ENCODE data around the gene HSD17B10. TPM values are rescaled to one million over a fixed set of nuclear protein-coding genes. Genes with fewer than 3 reads are reported as not detected.
A peak's percentile ranks its signal among the peaks of the same experiment; 100 is the strongest.

The HSD17B10 gene
- total RNA-seq, 4 donors from 2014 or later = 46.6 to 106 (median 93.6) TPM

DNA sequence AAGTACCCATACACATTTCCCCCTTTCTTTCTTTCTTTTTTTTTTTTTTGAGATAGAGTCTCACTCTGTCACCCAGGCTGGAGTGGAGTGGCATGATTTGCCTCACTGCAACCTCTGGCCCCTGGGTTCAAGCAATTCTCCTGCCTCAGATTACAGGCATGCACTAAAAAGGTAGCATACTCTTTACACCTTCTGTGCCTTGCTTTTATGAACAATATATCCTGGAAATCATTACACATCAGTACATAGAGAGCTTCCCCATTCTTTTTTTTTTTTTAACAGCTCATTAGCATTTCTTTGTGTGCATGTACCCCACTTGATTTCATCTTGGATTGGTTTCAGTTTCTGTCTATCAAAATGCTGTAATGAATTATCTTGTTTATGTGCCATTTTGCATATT, 18.6 kb upstream of the HSD17B10 start:
- Histone ChIP-seq H3K27ac (no peak overlapping the region), H3K9me3 (no peaks in the 10 kb centered on the region), H3K27me3 (no peaks in the 10 kb centered on the region), H3K4me3 (no peak overlapping the region), H3K4me1 (no peaks in the 10 kb centered on the region), H3K36me3 (no peaks in the 10 kb centered on the region)
- no peak for DNase-seq (ENCODE audit: low spot score in 2 of 2)
- TF ChIP-seq, protein P1, sequence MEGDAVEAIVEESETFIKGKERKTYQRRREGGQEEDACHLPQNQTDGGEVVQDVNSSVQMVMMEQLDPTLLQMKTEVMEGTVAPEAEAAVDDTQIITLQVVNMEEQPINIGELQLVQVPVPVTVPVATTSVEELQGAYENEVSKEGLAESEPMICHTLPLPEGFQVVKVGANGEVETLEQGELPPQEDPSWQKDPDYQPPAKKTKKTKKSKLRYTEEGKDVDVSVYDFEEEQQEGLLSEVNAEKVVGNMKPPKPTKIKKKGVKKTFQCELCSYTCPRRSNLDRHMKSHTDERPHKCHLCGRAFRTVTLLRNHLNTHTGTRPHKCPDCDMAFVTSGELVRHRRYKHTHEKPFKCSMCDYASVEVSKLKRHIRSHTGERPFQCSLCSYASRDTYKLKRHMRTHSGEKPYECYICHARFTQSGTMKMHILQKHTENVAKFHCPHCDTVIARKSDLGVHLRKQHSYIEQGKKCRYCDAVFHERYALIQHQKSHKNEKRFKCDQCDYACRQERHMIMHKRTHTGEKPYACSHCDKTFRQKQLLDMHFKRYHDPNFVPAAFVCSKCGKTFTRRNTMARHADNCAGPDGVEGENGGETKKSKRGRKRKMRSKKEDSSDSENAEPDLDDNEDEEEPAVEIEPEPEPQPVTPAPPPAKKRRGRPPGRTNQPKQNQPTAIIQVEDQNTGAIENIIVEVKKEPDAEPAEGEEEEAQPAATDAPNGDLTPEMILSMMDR (IDR thresholded peaks at IDR 0.05) = no peak
- TF ChIP-seq POLR2A (IDR thresholded peaks at IDR 0.05) (no peak), POLR2AphosphoS5 (IDR thresholded peaks at IDR 0.05) (no peak), EP300 (IDR thresholded peaks at IDR 0.05) (no peak)

DNA sequence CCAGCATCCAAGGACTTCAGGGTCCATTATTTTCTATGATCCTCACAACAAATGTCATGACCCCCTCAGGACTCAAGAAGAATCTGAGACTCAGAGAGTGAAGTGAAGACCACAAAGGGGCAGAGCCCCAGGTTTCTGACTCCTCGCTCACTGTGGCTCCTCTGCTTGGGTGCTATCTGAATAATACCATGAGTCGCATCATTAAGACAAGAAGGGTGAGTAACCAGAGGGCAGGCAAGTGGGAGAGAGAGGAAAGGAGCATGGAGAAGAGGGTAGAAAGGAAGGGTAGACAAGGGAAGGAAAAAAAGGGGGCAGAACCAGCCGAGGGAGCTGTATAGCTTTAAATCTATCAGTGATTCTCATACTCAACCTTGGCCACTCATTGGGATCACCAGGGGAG, 15.5 kb upstream of the HSD17B10 start:
- H3K27me3 ChIP-seq = no peaks in the 10 kb centered on the region
- no peaks in the 10 kb centered on the region for H3K36me3 ChIP-seq
- WGBS = 83% methylated on average over 3 of the region's 3 CpGs
- no peaks in the 10 kb centered on the region for H3K9me3 ChIP-seq
- no peak for DNase-seq (ENCODE audit: low spot score in 2 of 2)
- H3K27ac ChIP-seq = no peak overlapping the region
- H3K4me3 ChIP-seq = no peak overlapping the region
- H3K4me1 ChIP-seq = no peaks in the 10 kb centered on the region
- TF ChIP-seq POLR2AphosphoS5 (IDR thresholded peaks at IDR 0.05) (no peak), POLR2A (IDR thresholded peaks at IDR 0.05) (no peak), EP300 (IDR thresholded peaks at IDR 0.05) (no peak)
- TF ChIP-seq, protein P1 (IDR thresholded peaks at IDR 0.05) = no peak

GRCh38 chrX:53447441-53447840, 13.3 kb upstream of the HSD17B10 start:
- H3K27me3 ChIP-seq = no peaks in the 10 kb centered on the region
- H3K9me3 ChIP-seq = no peaks in the 10 kb centered on the region
- H3K36me3 ChIP-seq = no peaks in the 10 kb centered on the region
- DNase-seq (ENCODE audit: low spot score in 2 of 2) = no peak
- H3K4me3 ChIP-seq = no peak overlapping the region
- no peaks in the 10 kb centered on the region for H3K4me1 ChIP-seq
- 88% methylated on average over 2 of the region's 2 CpGs for WGBS
- TF ChIP-seq, protein P1 (IDR thresholded peaks at IDR 0.05) = no peak
- TF ChIP-seq POLR2AphosphoS5 (IDR thresholded peaks at IDR 0.05) (no peak), EP300 (IDR thresholded peaks at IDR 0.05) (no peak), POLR2A (IDR thresholded peaks at IDR 0.05) (no peak)
- no peak overlapping the region for H3K27ac ChIP-seq

DNA sequence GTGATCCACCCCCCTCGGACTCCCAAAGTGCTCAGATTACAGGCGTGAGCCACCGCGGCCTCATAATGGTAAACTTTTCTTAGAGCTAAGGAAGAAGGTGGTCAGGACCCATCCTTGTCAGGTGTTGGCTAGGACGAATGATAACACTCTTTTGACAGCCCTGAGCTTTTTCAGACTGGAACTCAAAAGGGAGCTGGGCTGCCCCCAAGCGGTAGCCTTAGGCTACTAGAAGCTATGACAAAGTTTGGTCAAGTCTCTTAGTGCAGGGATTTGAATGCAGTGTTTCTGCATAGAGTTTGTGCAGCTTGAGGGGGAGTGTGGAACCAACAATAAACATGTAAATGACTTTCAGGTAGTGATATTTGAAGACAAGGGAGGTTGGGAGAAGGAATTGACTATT, 11.8 kb upstream of the HSD17B10 start:
- TF ChIP-seq EP300 (IDR thresholded peaks at IDR 0.05) (no peak), POLR2A (IDR thresholded peaks at IDR 0.05) (no peak), POLR2AphosphoS5 (IDR thresholded peaks at IDR 0.05) (no peak)
- TF ChIP-seq, protein P1 (IDR thresholded peaks at IDR 0.05) = peak in 1 of 2 donors; percentile 34
- Histone ChIP-seq H3K4me1 (peaks cover 11% of the 10 kb centered on the region), H3K9me3 (no peaks in the 10 kb centered on the region), H3K27me3 (no peaks in the 10 kb centered on the region), H3K36me3 (no peaks in the 10 kb centered on the region), H3K4me3 (no peak overlapping the region), H3K27ac (no peak overlapping the region)
- DNase-seq (ENCODE audit: low spot score in 2 of 2) = no peak
- 21% methylated on average over 6 of the region's 6 CpGs for WGBS

GRCh38 chrX:53442322-53442631, 8.1 kb upstream of the HSD17B10 start:
- H3K9me3 ChIP-seq = no peaks in the 10 kb centered on the region
- no peaks in the 10 kb centered on the region for H3K36me3 ChIP-seq
- no peaks in the 10 kb centered on the region for H3K27me3 ChIP-seq
- DNase-seq (ENCODE audit: low spot score in 2 of 2) = no peak
- no peak overlapping the region for H3K27ac ChIP-seq
- WGBS = 80% methylated on average over 1 of the region's 1 CpG
- H3K4me3 ChIP-seq = no peak overlapping the region
- no peak for TF ChIP-seq EP300 (IDR thresholded peaks at IDR 0.05)
- TF ChIP-seq POLR2A (IDR thresholded peaks at IDR 0.05) = no peak
- no peak for TF ChIP-seq POLR2AphosphoS5 (IDR thresholded peaks at IDR 0.05)
- TF ChIP-seq, protein P1 (IDR thresholded peaks at IDR 0.05) = no peak
- H3K4me1 ChIP-seq = peaks cover 16% of the 10 kb centered on the region
